ENCODE data around the gene ANKH. TPM values are rescaled to one million over a fixed set of nuclear protein-coding genes. Genes with fewer than 3 reads are reported as not detected.

Gene ANKH
- total RNA-seq, 1 experiment from 2014 or later = 65.2 TPM

- Histone ChIP-seq H4K20me1 (ENCODE audit: insufficient read depth) (no peaks in the 10 kb centered on the region), H3K27me3 (ENCODE audit: insufficient read depth, low read length) (no peaks in the 10 kb centered on the region), H3K36me3 (ENCODE audit: control insufficient read depth in 1 of 2, insufficient read depth in 2 of 2, low read length in 2 of 2) (no peaks in the 10 kb centered on the region), H3K79me2 (ENCODE audit: insufficient read depth, low read length) (no peaks in the 10 kb centered on the region), H3K4me1 (ENCODE audit: control insufficient read depth in 1 of 2, insufficient read depth in 2 of 2, low read length in 2 of 2) (no peaks in the 10 kb centered on the region), H3K27ac (ENCODE audit: low read depth, low read length) (no peak overlapping the region), H3K9me2 (ENCODE audit: insufficient read depth) (no peaks in the 10 kb centered on the region), H3K9ac (ENCODE audit: low read length) (no peak overlapping the region), H3K4me2 (ENCODE audit: low read length) (no peak overlapping the region), H3K9me3 (ENCODE audit: control insufficient read depth in 1 of 2, insufficient read depth in 1 of 2, low read depth in 1 of 2, low read length in 2 of 2) (no peaks in the 10 kb centered on the region), H2AFZ (ENCODE audit: low read depth, low read length, poor library complexity, severe bottlenecking) (no peak overlapping the region), H3K4me3 (replicated peaks in 1 of 2; ENCODE audit: low read depth in 1 of 2, low read length in 2 of 2) (no peak overlapping the region)
- no TSS peak for BruUV-seq (replicated peaks)
- intact Hi-C loops (cut with micrococcal nuclease) = no loop called here
- TF ChIP-seq EGR1 (IDR thresholded peaks at IDR 0.05; ENCODE audit: low read depth) = no peak
- TF ChIP-seq ZFX (IDR thresholded peaks at IDR 0.05) = no peak
- no peak for TF ChIP-seq CEBPB (IDR thresholded peaks at IDR 0.05; ENCODE audit: low read depth)
- TF ChIP-seq EZH2 (IDR thresholded peaks at IDR 0.05) = no peak
- no peak for TF ChIP-seq JUND (IDR thresholded peaks at IDR 0.05)
- TF ChIP-seq SRF (IDR thresholded peaks at IDR 0.05; ENCODE audit: low read depth) = no peak
- no peak for TF ChIP-seq REST (IDR thresholded peaks at IDR 0.05; ENCODE audit: low read depth)
- no peak for TF ChIP-seq ATF3 (IDR thresholded peaks at IDR 0.05)
- no peak for TF ChIP-seq SIN3A (IDR thresholded peaks at IDR 0.05; ENCODE audit: low read depth)
- no peak for TF ChIP-seq POLR2AphosphoS5 (IDR thresholded peaks at IDR 0.05; ENCODE audit: low read depth, low read length)
- TF ChIP-seq RAD21 (IDR thresholded peaks at IDR 0.05; ENCODE audit: low read depth) = no peak
- no peak for TF ChIP-seq ZNF274 (IDR thresholded peaks at IDR 0.05; ENCODE audit: low read depth, low read length)
- TF ChIP-seq SP1 (IDR thresholded peaks at IDR 0.05; ENCODE audit: low read depth) = no peak
- TF ChIP-seq FOSL1 (IDR thresholded peaks at IDR 0.05; ENCODE audit: low read depth) = no peak
- DNase-seq (ENCODE audit: low read depth, low spot score) (no peak), ATAC-seq (no peak)
- CTCF ChIA-PET = interaction anchor here (1.8 kb wide), 1 partner anchor 244 kb away, joined by 4 read pairs; no protein-coding TSS in a partner anchor
- RAD21 ChIA-PET (ENCODE audit: low non-redundant PET in 1 of 2, low total read pairs in 2 of 2, uncharacterized antibody in 2 of 2, unreplicated experiment in 2 of 2) = no interaction called here
- POLR2A ChIA-PET = no interaction called here
Observed at GRCh38 chr5:14759744-14760547, 111.6 kb downstream of the ANKH start.
